Activated CD4-positive, alpha-beta memory T cell treated with anti-CD3 and anti-CD28 coated beads for 36 hours (primary cell): ENCODE data around the gene ZNF346. TPM values are rescaled to one million over a fixed set of nuclear protein-coding genes. Genes with fewer than 3 reads are reported as not detected.

Source experiments
- CTCF ChIA-PET: fragments of 350-600 bp; sonication (Branson Sonifier 250); formaldehyde crosslinking; loops from one replicate; lab custom pipeline; 2021; ENCODE audit warnings: antibody characterized with exemption, inconsistent platforms; lab: Charles Lee
- POLR2A ChIA-PET: fragments of 350-600 bp; sonication (Branson Sonifier 250); formaldehyde crosslinking; loops from one replicate; lab custom pipeline; 2021; ENCODE audit warnings: antibody characterized with exemption; lab: Charles Lee
- DNase-seq: peaks from one replicate; pipeline ENCODE4 v3.0.0-alpha.2; 2020
- H3K27ac Mint-ChIP-seq: one replicate; pipeline ENCODE4 v1.8.0; 2021; ENCODE audit warnings: mixed read lengths
- H3K27me3 Mint-ChIP-seq: one replicate; pipeline ENCODE4 v1.8.0; 2021; ENCODE audit warnings: mixed read lengths
- H3K36me3 Mint-ChIP-seq: one replicate; pipeline ENCODE4 v1.8.0; 2021; ENCODE audit warnings: mixed read lengths
- H3K4me1 Mint-ChIP-seq: one replicate; pipeline ENCODE4 v1.8.0; 2021; ENCODE audit warnings: low read depth, mixed read lengths
- H3K4me3 Mint-ChIP-seq: one replicate; pipeline ENCODE4 v1.8.0; 2021; ENCODE audit warnings: mild to moderate bottlenecking, mixed read lengths
- H3K9me3 Mint-ChIP-seq: one replicate; pipeline ENCODE4 v1.8.0; 2021; ENCODE audit warnings: mixed read lengths
- intact Hi-C: fragments of 100-400 bp; cut with micrococcal nuclease; formaldehyde crosslinking; loops from one replicate; pipeline ENCODE4 v1.15.1; 2023
- total RNA-seq, 2 experiments: library from RNA; stranded (reverse); gene quantifications; one replicate each; pipeline ENCODE4 v1.2.3, GENCODE V29; 2021

Gene ZNF346
- total RNA-seq, 2 experiments from 2014 or later: 12.7 to 15.6 TPM

DNA sequence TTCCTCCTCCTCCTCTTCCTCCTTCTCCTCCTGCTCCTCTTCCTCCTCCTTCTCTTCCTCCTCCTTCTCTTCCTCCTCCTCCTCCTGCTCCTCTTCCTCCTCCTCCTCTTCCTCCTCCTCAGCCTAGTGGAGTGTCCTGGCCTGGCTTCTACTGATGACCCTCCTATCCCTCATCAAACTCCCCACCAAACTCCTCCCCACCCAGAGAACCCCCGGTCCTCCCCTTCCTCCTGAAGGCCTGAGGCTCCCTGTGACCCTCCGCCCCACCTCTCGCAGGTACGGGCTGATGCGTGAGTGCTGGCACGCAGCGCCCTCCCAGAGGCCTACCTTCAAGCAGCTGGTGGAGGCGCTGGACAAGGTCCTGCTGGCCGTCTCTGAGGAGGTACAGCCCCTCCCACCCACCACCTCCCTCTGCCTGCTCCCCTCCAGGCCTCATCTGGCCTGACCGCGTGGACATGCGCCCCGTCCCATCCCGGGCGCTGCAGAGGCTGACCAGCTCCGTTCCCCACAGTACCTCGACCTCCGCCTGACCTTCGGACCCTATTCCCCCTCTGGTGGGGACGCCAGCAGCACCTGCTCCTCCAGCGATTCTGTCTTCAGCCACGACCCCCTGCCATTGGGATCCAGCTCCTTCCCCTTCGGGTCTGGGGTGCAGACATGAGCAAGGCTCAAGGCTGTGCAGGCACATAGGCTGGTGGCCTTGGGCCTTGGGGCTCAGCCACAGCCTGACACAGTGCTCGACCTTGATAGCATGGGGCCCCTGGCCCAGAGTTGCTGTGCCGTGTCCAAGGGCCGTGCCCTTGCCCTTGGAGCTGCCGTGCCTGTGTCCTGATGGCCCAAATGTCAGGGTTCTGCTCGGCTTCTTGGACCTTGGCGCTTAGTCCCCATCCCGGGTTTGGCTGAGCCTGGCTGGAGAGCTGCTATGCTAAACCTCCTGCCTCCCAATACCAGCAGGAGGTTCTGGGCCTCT lies 74.8 kb downstream of the ZNF346 start:
- Mint-ChIP-seq H3K27ac (no peak overlapping the region), H3K4me1 (no peaks in the 10 kb centered on the region), H3K36me3 (no peaks in the 10 kb centered on the region), H3K27me3 (peaks cover 2% of the 10 kb centered on the region), H3K4me3 (no peak overlapping the region), H3K9me3 (no peaks in the 10 kb centered on the region)
- CTCF ChIA-PET: interaction anchor here (0.8 to 2.0 kb wide), 4 partner anchors 13 to 27 kb away, joined by 3 to 4 read pairs (median 4); no protein-coding TSS in a partner anchor
- POLR2A ChIA-PET: no interaction called here
- intact Hi-C loops: no loop called here
- DNase-seq: no peak

DNA sequence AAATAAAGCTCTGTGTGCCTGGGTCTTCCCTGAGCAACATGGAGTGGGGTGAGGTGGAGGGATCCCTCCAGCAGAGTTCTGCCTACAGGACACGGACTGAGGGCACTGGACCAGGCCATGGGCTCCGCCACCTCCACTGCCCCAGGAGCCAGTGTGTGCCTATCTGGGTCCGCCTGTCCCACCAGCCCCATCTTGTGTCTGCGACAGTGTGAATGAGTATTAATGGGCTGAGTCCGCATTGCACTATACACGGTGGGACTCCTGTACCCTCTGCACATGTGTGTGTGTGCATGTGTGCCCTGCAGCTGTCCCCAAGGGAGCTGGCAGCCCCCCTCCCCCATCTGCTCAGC lies 75.6 kb downstream of the ZNF346 start:
- intact Hi-C loops: no loop called here

DNA sequence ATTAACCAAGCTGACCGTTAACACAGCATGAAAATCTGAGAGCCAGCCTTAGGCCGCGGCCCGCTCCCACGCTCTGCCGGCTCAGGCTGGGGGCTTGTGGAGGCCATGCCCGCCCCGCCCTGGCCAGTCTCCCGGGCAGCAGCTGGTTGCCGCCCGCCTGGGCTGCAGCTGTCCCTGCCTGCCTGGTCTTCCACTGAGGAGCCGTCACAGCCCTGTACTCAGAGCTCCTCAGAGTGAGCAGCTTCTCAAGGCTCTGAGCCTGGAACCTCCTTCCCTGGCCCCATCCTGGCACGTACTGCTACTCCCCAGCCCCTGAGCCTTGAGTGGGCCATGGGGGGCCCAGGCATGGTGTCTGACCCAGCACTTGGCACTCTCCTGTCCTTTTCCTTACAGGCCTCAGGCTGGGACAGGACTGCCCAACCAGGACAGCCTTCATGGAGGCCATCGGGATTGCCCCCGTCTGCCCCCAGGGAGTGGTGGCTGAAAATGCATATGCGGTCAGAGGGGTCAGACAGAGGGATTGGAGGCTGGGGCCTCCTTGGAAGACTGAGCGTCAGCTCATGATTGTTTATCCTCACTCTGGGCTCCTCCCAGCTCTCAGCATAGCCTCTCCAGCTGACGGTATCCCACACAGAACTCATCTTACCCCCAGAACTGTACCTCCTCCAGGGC lies 76.1 kb downstream of the ZNF346 start:
- intact Hi-C loops: no loop called here
- H3K4me3 Mint-ChIP-seq: no peak overlapping the region
- H3K9me3 Mint-ChIP-seq: no peaks in the 10 kb centered on the region
- peaks cover 2% of the 10 kb centered on the region for H3K27me3 Mint-ChIP-seq
- no peak for DNase-seq
- no peaks in the 10 kb centered on the region for H3K36me3 Mint-ChIP-seq
- no peaks in the 10 kb centered on the region for H3K4me1 Mint-ChIP-seq
- ChIA-PET CTCF (interaction anchor here (0.8 to 2.0 kb wide), 2 partner anchors 27 to 28 kb away, joined by 4 read pairs; no protein-coding TSS in a partner anchor), POLR2A (no interaction called here)
- H3K27ac Mint-ChIP-seq: no peak overlapping the region

More for the DNA sequence above, 75.6 kb downstream of the ZNF346 start:
- no peak overlapping the region for H3K4me3 Mint-ChIP-seq
- peaks cover 2% of the 10 kb centered on the region for H3K27me3 Mint-ChIP-seq
- H3K4me1 Mint-ChIP-seq: no peaks in the 10 kb centered on the region
- no peak overlapping the region for H3K27ac Mint-ChIP-seq
- no peaks in the 10 kb centered on the region for H3K9me3 Mint-ChIP-seq
- POLR2A ChIA-PET: no interaction called here
- no peaks in the 10 kb centered on the region for H3K36me3 Mint-ChIP-seq
- CTCF ChIA-PET: interaction anchor here (0.8 to 2.0 kb wide), 2 partner anchors 26 to 28 kb away, joined by 4 read pairs; no protein-coding TSS in a partner anchor
- DNase-seq: no peak

DNA sequence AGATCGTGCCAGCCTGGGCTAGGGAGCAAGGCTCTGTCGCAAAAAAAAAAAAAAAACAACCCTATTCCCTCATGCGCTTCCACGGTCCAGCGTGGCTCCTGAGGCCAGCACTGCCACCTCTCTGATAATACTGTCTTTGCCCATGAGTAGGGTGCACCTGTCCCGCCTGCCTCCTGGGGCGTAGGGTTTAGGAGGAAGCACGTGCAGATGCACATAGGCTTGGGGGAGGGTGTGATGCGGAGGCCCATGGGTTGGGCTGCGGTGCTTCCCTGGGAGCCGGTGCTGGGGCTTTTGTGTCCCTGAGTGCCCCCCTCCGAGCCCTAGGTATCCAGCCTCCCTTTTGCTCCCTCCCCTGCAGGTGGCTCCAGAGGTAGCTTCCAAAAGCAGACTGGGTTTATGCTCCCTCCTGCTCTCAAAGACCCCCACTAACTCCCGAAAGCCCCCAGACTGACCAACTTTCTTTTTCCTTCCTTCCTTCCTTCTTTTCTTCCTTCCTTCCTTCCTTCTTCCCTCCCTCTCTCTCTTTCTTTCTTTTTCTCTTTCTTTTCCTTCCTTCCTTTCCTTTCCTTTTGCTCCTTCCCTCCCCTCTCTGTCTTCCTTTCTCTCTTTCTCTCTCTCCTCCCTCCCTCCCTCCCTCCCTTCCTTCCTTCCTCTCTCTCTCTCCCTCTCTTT lies 77.1 kb downstream of the ZNF346 start:
- no peak for DNase-seq
- peaks cover 6% of the 10 kb centered on the region for H3K27me3 Mint-ChIP-seq
- H3K4me3 Mint-ChIP-seq: no peak overlapping the region
- POLR2A ChIA-PET: no interaction called here
- no peaks in the 10 kb centered on the region for H3K4me1 Mint-ChIP-seq
- intact Hi-C loops: no loop called here
- H3K36me3 Mint-ChIP-seq: no peaks in the 10 kb centered on the region
- CTCF ChIA-PET: interaction anchor here (1.2 kb wide), 1 partner anchor 12 kb away, joined by 3 read pairs; no protein-coding TSS in a partner anchor
- H3K9me3 Mint-ChIP-seq: no peaks in the 10 kb centered on the region
- H3K27ac Mint-ChIP-seq: no peak overlapping the region

DNA sequence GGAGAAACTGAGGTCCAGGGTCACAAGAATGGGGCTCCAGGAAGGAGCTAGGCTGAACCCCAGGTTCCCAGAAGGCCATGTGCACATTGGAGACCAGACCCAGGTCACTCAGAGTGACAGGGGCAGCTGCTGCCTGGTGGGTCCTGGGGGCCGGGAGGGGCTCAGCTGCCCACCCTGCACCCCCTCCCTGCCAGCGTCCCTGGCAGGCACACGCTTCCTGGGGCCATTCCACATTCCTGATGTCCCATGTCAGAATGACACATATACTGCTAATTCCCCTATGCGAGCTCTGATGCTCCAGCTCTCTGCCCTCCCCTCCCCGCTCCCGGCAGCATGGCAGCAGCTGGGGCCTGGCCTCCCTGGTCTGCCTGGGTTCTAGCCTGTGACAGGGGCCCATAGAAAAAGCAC lies 78.2 kb downstream of the ZNF346 start:
- no peak overlapping the region for H3K4me3 Mint-ChIP-seq
- CTCF ChIA-PET: interaction anchor here (0.8 to 1.2 kb wide), 2 partner anchors 9 to 11 kb away, joined by 3 read pairs; no protein-coding TSS in a partner anchor
- intact Hi-C loops: no loop called here

DNA sequence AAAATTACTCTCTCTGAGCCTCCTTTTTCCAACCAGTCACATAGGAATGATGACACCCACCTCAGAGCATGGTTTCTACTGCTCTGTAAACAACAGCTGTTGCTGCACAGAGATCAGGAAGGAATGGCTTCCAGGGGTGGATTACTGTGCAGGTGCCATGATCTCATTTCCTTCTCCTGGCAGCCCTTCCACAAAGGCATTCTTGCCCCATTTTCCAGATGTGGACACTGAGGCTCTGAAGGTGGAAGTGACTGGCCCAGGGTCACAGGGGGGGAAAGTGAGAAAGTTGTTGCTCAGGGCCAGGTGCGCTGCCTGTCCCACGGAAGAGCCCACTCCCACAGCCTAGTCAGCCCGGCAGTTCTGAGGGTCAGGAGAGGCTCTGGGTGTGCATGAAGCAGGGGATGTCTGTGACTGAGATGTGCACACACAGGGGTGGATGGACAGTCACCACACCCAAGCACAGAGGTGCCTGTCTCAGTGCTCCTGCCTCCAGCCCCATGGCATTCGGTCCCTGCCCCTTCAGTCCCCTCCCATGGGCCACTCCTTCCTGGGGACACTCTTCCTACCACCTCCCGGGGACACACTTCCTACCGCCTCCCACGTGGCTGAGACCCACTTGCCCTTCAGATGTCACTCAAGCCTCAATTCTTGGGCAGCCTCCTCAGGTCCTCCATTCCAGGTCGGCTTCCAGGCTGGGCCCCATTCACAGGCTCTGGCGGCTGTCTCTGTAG lies 81.2 kb downstream of the ZNF346 start:
- intact Hi-C loops: no loop called here
- ChIA-PET CTCF (no interaction called here), POLR2A (no interaction called here)
- Mint-ChIP-seq H3K4me1 (no peaks in the 10 kb centered on the region), H3K36me3 (no peaks in the 10 kb centered on the region), H3K27ac (no peak overlapping the region), H3K9me3 (no peaks in the 10 kb centered on the region), H3K27me3 (peaks cover 9% of the 10 kb centered on the region), H3K4me3 (no peak overlapping the region)
- DNase-seq: no peak

More for the DNA sequence above, 78.2 kb downstream of the ZNF346 start:
- Mint-ChIP-seq H3K27ac (no peak overlapping the region), H3K27me3 (peaks cover 6% of the 10 kb centered on the region), H3K36me3 (no peaks in the 10 kb centered on the region), H3K4me1 (no peaks in the 10 kb centered on the region), H3K9me3 (no peaks in the 10 kb centered on the region)
- POLR2A ChIA-PET: no interaction called here
- no peak for DNase-seq

DNA sequence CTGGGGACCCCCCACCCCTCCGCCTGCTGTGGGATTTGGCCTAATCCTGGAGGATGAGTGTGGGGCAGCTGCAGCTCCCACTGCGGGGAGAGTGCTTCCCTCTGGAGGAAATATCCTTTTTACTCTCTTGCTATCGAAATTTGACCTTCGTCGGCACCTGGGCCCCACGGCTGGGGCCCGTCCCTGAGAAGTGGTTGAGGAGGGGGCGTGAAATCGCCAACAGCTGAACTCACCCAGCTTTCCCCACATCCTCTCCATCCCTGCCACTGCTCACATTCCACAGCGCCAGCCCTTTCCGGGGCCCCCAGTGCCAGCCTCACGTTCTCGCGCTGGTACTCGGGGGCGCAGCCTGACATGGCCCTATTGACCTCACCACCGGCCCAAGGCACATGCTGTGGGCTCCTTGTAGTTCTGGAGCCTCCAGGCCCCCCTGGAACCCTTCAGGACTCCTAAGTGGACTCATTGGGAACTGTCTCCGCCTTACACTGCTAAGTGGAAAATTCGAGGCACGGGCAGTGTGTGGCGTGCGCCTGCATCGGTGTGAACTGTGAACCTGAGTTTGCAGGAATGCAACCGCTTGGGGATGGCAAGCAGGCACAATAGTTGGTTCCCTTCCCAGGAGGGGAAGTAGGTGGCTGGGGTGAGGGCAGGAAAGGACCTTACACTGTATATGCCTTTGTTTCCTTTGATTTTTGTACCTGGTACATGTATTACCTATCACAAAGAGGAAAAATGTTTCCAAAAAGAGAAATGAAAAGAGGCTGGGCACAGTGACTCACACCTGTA lies 83.4 kb downstream of the ZNF346 start:
- Mint-ChIP-seq H3K9me3 (no peaks in the 10 kb centered on the region), H3K27ac (no peak overlapping the region), H3K36me3 (no peaks in the 10 kb centered on the region), H3K4me1 (no peaks in the 10 kb centered on the region), H3K27me3 (peaks cover 7% of the 10 kb centered on the region), H3K4me3 (no peak overlapping the region)
- CTCF ChIA-PET: no interaction called here
- POLR2A ChIA-PET: no interaction called here
- DNase-seq: no peak
- intact Hi-C loops: no loop called here

DNA sequence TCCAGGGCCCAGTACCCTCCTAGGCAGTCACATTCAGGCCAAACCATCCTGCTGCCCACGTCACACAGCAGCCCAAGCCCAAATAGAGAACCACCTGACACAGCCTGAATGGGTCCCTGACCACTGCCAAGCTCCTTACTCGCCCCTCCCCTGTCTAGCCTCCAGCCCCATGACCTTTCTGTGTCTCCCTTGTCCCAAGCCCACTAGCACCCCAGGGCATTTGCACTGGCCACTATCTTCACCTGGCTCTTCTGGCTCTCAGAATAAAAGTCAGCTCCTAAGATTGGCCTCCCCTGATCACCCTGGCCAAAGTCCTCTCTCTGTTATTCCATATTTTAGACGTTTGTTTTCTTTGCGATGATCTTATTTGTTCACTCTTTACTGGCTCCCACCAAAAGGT lies 84.7 kb downstream of the ZNF346 start:
- intact Hi-C loops: no loop called here
- no peak overlapping the region for H3K27ac Mint-ChIP-seq
- H3K27me3 Mint-ChIP-seq: peaks cover 7% of the 10 kb centered on the region
- no peak overlapping the region for H3K4me3 Mint-ChIP-seq
- H3K4me1 Mint-ChIP-seq: peaks cover 4% of the 10 kb centered on the region
- POLR2A ChIA-PET: no interaction called here
- DNase-seq: no peak
- CTCF ChIA-PET: no interaction called here
- no peaks in the 10 kb centered on the region for H3K36me3 Mint-ChIP-seq
- H3K9me3 Mint-ChIP-seq: no peaks in the 10 kb centered on the region

DNA sequence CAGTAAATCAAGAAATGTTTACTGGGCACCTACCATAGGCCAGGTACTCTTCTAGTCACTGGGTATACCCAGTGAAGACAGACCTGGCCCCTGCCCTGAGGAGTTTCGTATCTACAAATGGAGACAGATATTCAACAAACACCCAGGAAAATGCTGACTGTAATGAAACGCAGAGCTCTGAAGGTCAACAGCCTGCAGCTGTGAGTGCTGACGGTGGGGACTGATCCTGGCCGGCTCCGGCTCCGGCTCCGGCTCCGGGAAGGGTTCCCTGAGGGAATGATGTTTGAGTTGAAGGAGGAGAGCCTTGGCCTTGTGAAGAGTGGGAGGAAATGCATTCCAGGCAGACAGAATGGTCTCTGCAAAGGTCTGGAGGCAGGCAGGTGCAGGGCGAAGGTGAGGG lies 87.3 kb downstream of the ZNF346 start:
- H3K9me3 Mint-ChIP-seq: no peaks in the 10 kb centered on the region
- POLR2A ChIA-PET: no interaction called here
- no peaks in the 10 kb centered on the region for H3K36me3 Mint-ChIP-seq
- no peak for DNase-seq
- peaks cover 3% of the 10 kb centered on the region for H3K27me3 Mint-ChIP-seq
- intact Hi-C loops: loop anchor here (5.0 to 10.0 kb wide), 4 partner anchors 155 to 453 kb away; partner anchors contain the start of gene PDLIM7
- no peak overlapping the region for H3K4me3 Mint-ChIP-seq
- H3K27ac Mint-ChIP-seq: no peak overlapping the region
- CTCF ChIA-PET: interaction anchor here (1.4 to 5.4 kb wide), 3 partner anchors 9 to 26 kb away, joined by 3 to 66 read pairs (median 4); partner anchors contain the start of gene NSD1
- peaks cover 6% of the 10 kb centered on the region for H3K4me1 Mint-ChIP-seq

DNA sequence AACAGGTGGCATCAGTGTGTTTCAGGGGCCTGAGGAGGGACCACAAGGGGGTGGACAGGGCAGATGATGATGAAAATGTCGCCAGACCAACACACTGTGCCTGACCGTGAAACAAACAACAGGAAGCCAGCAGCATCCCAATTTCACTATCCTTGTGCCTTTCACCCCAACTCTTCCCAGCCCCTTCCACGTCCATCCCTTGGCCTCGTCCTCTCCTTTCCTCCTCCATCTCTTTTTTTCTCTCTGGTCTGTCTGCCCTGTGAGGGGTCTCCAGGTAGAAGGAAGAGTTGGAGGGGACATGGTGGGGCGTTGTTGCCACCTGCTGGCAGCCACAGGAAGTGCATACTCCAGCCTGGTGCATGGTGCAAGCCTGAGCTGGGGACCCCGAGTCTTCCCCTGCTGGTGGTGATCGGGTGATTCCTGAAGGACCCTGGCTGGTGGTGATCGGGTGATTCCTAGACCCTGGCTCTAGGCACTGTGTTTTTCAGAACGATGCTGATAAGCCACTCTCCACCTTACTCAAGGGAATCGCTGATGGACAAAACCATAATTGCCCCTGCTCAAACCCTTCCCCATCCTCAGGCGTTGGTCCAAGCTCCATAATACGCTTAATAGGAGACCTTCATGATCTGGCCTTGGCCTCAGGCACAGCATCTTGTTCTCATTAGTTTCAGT lies 89.4 kb downstream of the ZNF346 start:
- peak; percentile 76 for DNase-seq
- H3K27me3 Mint-ChIP-seq: peaks cover 3% of the 10 kb centered on the region
- H3K4me3 Mint-ChIP-seq: no peak overlapping the region
- H3K27ac Mint-ChIP-seq: no peak overlapping the region
- ChIA-PET CTCF (interaction anchor here (0.5 to 5.5 kb wide), 29 partner anchors 10 to 452 kb away, joined by 3 to 95 read pairs (median 4); partner anchors contain the start of gene NSD1), POLR2A (interaction anchor here (0.5 kb wide), 1 partner anchor 110 kb away, joined by 3 read pairs; no protein-coding TSS in a partner anchor)
- peaks cover 15% of the 10 kb centered on the region for H3K4me1 Mint-ChIP-seq
- intact Hi-C loops: loop anchor here (1.0 to 10.0 kb wide), 5 partner anchors 40 to 455 kb away; partner anchors contain the start of gene PDLIM7
- no peaks in the 10 kb centered on the region for H3K9me3 Mint-ChIP-seq
- no peaks in the 10 kb centered on the region for H3K36me3 Mint-ChIP-seq
